Astrocyte of the spinal cord (primary cell): ENCODE results near the gene ZBED1.
"Not testable (repeated sequence)": the region's sequence is repeated elsewhere in the genome, so short reads cannot be mapped to it uniquely, and the experiment has no call there.

Experiments
- DNase-seq: peaks from one replicate; pipeline ENCODE4 v3.0.0; 2011; ENCODE audit warnings: low read depth, low spot score
- H3K4me3 ChIP-seq: 2 replicates; pipeline ENCODE4 v1.5.1; 2011; ENCODE audit warnings: low read depth, mild to moderate bottlenecking, low read length, moderate library complexity
- in situ Hi-C: cut with HindIII; loops from 2 replicates; pipeline ENCODE4 v1.10.0; 2017; ENCODE audit warnings: low sequenced_read_pairs
- TF ChIP-seq, protein P1 (sequence below): IDR thresholded peaks from 2 replicates; pipeline ENCODE4 v1.5.1; 2012; ENCODE audit warnings: low read depth, mild to moderate bottlenecking, low read length, inconsistent platforms

Gene ZBED1

GRCh38 chrX:2520539-2520938 is 19.8 kb upstream of the ZBED1 start:
- no peak for DNase-seq
- in situ Hi-C loops = no loop called here
- no peak overlapping the region for H3K4me3 ChIP-seq
- TF ChIP-seq, protein P1, sequence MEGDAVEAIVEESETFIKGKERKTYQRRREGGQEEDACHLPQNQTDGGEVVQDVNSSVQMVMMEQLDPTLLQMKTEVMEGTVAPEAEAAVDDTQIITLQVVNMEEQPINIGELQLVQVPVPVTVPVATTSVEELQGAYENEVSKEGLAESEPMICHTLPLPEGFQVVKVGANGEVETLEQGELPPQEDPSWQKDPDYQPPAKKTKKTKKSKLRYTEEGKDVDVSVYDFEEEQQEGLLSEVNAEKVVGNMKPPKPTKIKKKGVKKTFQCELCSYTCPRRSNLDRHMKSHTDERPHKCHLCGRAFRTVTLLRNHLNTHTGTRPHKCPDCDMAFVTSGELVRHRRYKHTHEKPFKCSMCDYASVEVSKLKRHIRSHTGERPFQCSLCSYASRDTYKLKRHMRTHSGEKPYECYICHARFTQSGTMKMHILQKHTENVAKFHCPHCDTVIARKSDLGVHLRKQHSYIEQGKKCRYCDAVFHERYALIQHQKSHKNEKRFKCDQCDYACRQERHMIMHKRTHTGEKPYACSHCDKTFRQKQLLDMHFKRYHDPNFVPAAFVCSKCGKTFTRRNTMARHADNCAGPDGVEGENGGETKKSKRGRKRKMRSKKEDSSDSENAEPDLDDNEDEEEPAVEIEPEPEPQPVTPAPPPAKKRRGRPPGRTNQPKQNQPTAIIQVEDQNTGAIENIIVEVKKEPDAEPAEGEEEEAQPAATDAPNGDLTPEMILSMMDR = no peak

- in situ Hi-C loops, H3K4me3 ChIP-seq, DNase-seq: not testable (repeated sequence)
These were observed 18.9 kb upstream of the ZBED1 start for GRCh38 chrX:2519638-2520037.

DNA sequence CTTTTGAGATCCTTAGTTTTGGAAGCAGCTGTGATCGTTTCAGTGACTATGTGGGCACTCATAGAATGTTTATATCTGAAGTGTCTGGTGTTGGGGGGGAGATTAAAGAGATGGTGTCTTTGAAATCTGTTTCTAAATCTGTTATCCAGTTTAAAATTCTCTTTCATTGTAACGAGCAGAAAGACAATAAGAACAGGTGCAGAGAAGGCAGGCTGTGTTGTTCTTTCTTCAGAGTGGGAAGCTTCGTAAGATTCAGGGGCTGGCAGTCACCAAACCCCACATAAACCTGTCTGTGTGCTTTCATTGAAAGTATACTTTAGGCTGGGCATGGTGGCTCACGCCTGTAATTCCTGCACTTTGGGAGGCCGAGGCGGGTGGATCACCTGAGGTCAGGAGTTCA is 16.3 kb upstream of the ZBED1 start:
- TF ChIP-seq, protein P1 = no peak
- in situ Hi-C loops = no loop called here

GRCh38 chrX:2516623-2517022 is 15.8 kb upstream of the ZBED1 start:
- in situ Hi-C loops = no loop called here
- DNase-seq = no peak
- H3K4me3 ChIP-seq = no peak overlapping the region
- TF ChIP-seq, protein P1 = no peak

More for the DNA sequence above, 16.3 kb upstream of the ZBED1 start:
- no peak overlapping the region for H3K4me3 ChIP-seq
- no peak for DNase-seq

DNA sequence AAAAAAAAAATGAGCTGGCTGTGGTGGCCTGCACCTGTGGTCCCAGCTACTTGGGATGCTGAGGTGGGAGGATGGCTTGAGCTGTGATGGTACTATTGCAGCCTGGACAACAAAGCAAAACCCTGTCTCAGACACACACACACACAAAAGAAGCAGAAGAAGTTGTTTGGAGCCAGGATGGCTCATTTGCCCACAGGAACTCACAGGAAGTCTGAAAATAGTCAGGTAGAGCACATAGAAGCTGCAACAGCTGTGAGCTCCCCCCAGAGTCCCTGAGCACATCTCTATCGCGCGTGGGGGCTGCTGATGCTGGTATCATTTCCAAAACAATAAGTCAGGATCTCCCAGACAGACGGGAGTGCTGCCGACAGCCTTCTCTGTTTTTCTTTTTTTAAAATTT is 13.4 kb upstream of the ZBED1 start:
- in situ Hi-C loops = no loop called here
- no peak for DNase-seq
- TF ChIP-seq, protein P1 = no peak
- H3K4me3 ChIP-seq = no peak overlapping the region

GRCh38 chrX:2513121-2513664 is 12.4 kb upstream of the ZBED1 start:
- TF ChIP-seq, protein P1 = no peak
- no peak for DNase-seq
- H3K4me3 ChIP-seq = no peak overlapping the region
- in situ Hi-C loops = no loop called here

DNA sequence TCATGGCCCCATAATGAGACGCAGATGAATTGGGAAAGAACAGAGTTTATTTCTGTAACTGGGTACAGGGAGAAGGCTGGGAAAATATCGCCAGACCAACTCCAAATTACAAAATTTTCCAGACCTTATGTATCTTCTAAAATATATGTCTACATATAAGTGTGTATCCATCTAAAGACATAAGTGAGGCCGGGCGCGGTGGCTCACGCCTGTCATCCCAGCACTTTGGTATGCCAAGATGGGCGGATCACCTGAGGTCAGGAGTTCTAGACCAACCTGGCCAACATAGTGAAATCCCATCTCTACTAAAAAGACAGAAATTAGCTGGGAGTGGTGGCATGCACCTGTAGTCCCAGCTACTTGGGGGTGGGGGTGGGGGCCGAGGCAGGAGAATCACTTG is 11.7 kb upstream of the ZBED1 start:
- in situ Hi-C loops = no loop called here
- TF ChIP-seq, protein P1 = no peak
- no peak for DNase-seq
- H3K4me3 ChIP-seq = no peak overlapping the region
